ENCODE measurements around the gene TSTD1. TPM values are rescaled to one million over a fixed set of nuclear protein-coding genes. Genes with fewer than 3 reads are reported as not detected.

Gene TSTD1
- polyA plus RNA-seq, 3 donors from 2014 or later = 229 to 385 (median 349) TPM

DNA sequence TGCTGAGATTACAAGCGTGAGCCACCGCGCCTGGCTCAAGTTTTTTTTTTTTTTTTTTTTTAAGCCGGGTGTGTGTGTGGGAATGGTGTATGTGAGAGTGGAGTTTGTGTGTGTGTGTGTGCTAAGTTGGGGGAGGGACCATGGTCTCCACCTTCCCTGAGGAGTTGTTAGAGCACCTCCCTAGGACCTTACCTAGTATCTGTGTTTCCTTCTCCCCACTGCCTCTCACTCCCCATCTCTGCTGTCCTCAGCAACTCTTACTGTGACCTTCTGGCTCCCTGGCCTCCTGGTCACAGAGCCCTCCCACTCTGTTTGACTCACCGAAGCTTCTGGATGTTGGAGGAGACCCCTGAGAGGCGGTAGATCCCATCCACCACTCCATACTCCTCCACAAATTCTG, 20.5 kb upstream of the TSTD1 start:
- Mint-ChIP-seq H3K9me3 (no peaks in the 10 kb centered on the region), H3K27ac (peak overlapping the region; percentile 79 to 89 (median 84)), H3K27me3 (ENCODE audit: low read depth in 3 of 3) (peaks cover 0 to 5% (median 0%) of the 10 kb centered on the region in 3 donors), H3K36me3 (peaks cover 16 to 40% (median 22%) of the 10 kb centered on the region in 3 donors), H3K4me1 (peaks cover 65 to 70% of the 10 kb centered on the region in 2 donors), H3K4me3 (peak overlapping the region in 3 of 5 donors; percentile 11 to 54 (median 48))
- DNase-seq = no peak

DNA sequence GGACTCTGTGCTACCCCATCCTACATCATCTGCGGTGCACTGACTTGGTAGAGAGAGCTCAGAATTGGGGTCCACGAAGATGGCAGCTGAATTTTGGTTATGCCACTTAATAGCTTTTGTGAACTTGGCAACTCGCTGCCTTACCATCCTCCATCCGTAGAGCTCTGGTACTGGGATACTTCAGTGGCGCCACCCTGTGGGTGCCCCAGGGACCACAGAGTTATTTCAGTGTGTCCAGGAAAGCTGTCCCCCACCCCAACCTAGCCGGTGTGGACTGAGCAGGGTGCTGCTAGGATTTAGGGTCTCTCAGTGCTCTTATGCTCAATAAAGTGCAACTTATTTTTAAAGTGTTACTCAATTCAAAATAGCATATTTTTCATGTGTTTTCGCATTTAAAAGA, 16.0 kb upstream of the TSTD1 start:
- Mint-ChIP-seq H3K36me3 (peaks cover 24 to 53% (median 29%) of the 10 kb centered on the region in 3 donors), H3K4me3 (no peak overlapping the region), H3K4me1 (peaks cover 44 to 47% of the 10 kb centered on the region in 2 donors), H3K27ac (peak overlapping the region in 2 of 6 donors; percentile 11 to 57), H3K27me3 (ENCODE audit: low read depth in 3 of 3) (peaks cover 0 to 5% (median 2%) of the 10 kb centered on the region in 3 donors), H3K9me3 (no peaks in the 10 kb centered on the region)
- no peak for DNase-seq

DNA sequence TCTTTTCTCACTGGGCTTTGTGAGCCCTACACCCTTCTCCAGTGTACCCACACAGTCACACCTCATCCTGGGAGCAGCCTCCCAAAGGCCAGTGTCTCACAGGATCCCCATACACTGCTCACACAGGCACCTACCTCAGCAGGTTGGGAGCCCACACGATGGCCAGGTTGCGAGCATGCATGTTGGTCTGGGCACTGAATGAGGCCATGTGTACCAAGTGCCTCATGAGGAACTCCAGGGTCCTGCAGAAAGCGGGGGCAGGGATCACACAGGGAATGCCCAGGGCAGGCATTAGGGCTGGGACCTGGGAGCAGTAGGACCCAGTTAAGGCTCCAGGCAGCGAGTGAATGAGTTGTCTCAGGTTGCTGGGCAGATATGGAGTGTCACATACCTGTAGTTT, 15.5 kb upstream of the TSTD1 start:
- Mint-ChIP-seq H3K36me3 (peaks cover 24 to 53% (median 29%) of the 10 kb centered on the region in 3 donors), H3K4me1 (peaks cover 39 to 42% of the 10 kb centered on the region in 2 donors), H3K27ac (peak overlapping the region in 4 of 6 donors; percentile 11 to 45 (median 32))

DNA sequence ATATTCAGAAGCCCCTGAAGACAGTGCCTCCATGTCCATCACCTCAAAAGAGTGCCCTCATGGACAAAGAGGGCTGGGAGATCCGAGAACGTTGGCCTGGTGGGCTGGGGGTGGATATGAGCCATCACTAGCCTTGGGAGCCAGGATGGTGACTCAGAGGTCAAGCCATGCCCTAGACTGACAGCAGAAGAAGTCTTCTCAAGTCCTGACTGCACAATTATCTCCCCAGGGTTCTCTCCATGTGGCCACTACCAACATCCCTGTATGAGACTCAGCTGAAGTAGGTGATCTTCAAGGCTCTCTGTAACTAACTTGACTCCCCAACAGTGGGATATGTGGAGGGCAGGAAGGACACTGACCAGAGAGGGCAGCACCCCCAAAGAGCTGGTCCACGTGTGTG, 14.1 kb upstream of the TSTD1 start:
- Mint-ChIP-seq H3K27me3 (ENCODE audit: low read depth in 3 of 3) (peaks cover 2 to 5% (median 4%) of the 10 kb centered on the region in 3 donors), H3K4me3 (no peak overlapping the region), H3K4me1 (peaks cover 42 to 46% of the 10 kb centered on the region in 2 donors), H3K27ac (peak overlapping the region in 5 of 6 donors; percentile 46 to 90 (median 67)), H3K36me3 (peaks cover 31 to 57% (median 34%) of the 10 kb centered on the region in 3 donors), H3K9me3 (no peaks in the 10 kb centered on the region)
- DNase-seq = no peak

More for the DNA sequence above, 15.5 kb upstream of the TSTD1 start:
- Mint-ChIP-seq H3K4me3 (no peak overlapping the region), H3K27me3 (ENCODE audit: low read depth in 3 of 3) (peaks cover under 1 to 5% (median 2%) of the 10 kb centered on the region in 3 donors), H3K9me3 (no peaks in the 10 kb centered on the region)
- DNase-seq = no peak

DNA sequence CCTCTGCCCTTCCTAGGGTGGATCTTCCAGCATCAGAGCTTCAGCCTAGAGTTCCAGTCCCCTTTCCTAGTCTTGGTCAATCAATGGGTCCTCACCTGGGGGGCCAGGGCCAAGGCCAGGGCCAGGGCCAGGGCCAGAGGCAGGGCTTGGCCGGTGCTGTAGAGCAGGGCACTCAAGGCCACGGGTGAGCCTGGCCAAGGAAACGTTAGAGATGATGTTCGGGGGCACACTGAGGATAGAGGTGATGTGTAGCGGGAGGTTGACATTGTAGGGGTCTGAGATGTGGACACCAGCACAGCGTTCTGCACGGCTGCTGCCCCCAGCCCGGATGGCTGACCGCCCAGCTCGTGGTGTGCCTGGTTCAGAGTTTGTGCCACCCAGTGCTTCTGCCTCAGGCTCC, 12.5 kb upstream of the TSTD1 start:
- H3K27me3 Mint-ChIP-seq (ENCODE audit: low read depth in 3 of 3) = peaks cover 2 to 8% (median 4%) of the 10 kb centered on the region in 3 donors
- no peak for DNase-seq
- no peaks in the 10 kb centered on the region for H3K9me3 Mint-ChIP-seq
- H3K36me3 Mint-ChIP-seq = peaks cover 24 to 52% (median 26%) of the 10 kb centered on the region in 3 donors
- H3K4me1 Mint-ChIP-seq = peaks cover 40 to 47% of the 10 kb centered on the region in 2 donors
- H3K27ac Mint-ChIP-seq = peak overlapping the region in 3 of 6 donors; percentile 3 to 78 (median 39)
- H3K4me3 Mint-ChIP-seq = no peak overlapping the region

DNA sequence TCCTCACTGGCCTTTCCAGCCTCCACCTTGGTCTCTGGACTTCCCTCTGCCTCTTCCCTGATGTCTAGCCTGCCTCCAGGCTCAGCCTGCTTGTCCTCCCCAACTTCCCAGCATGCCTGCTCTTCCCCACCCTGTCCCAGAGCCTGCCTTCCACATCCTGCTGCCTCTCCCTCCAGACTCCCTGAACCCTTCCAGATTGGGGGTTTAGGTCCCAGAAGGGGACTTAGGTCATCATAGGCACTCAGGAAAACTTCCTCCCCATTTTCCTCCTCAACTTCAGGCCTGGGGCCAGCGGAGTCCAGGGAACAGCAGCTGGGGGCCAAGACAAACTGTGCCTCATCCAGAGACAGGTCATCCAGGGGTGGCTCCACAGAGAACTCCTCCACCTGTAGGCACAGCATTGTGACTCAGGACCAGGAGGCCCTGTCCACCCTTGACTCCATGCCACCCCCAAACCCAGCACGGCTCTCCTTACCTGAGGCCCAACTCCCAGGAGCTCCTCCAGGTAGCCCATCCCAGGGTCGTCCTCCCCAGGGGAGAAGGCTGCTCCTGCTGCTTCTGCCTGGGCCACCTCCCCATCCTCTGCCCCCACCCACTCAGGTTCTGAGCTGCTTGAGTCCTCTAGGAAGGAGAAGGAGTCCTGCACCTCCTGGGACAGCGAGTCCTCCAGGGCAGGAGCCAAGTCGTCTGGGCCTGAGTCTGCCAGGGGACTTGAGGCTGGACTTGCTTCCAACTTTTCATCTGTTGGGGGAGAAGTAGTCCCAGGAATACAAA, 10.4 kb upstream of the TSTD1 start:
- Mint-ChIP-seq H3K9me3 (no peaks in the 10 kb centered on the region), H3K27ac (peak overlapping the region; percentile 73 to 88 (median 86)), H3K4me1 (peaks cover 48 to 58% of the 10 kb centered on the region in 2 donors), H3K27me3 (ENCODE audit: low read depth in 3 of 3) (peaks cover 7 to 16% (median 10%) of the 10 kb centered on the region in 3 donors), H3K36me3 (peaks cover 20 to 49% (median 21%) of the 10 kb centered on the region in 3 donors), H3K4me3 (no peak overlapping the region)
- no peak for DNase-seq

DNA sequence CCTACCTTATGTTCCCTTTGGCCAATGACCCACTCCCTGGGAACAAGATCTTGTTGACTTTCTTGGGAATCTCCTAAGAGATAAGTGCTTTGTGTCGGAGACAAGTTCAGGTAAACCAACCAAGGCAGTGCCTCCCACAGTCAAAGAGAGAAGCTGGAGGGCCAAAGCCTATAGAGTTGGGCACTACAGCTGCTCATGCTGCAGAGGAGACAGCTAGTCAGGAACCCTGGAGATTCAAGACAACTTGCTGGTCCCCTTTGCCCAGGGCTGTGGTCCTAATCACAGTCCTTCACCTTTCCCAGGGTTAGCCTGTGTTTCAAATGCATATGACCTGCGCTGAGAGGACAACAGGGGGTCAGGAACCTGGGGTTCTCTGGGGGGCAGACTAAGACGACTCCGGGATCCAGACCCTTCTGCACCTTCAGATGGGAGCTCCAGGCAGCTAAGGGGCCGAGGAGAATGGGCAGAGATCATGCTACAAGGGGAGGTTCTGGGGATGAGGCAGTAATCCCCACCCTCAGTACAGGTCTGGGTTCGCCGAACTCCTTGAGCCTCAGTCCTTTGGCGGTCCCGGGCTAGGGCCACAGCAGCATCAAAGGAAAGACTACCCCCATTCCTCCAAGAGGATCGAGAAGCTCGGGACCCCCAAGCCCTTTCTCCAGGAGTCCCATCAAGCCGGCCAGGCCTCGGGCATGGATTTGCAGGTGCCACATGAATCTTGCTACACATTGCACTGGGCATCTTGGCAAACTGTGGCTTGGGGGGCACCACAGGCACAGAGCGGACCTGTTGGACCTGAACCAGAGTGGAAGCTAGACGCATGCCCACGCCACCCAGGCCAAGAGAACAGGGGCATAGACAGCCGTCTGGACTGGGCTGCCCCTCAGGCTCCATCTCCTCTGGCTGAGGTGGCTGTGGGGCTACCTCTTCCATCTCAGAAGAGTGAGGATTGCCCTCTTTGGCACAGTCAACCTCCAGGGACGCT, 9.0 kb upstream of the TSTD1 start:
- no peaks in the 10 kb centered on the region for H3K9me3 Mint-ChIP-seq
- peaks cover 50 to 59% of the 10 kb centered on the region in 2 donors for H3K4me1 Mint-ChIP-seq
- peaks cover 5 to 16% (median 10%) of the 10 kb centered on the region in 3 donors for H3K27me3 Mint-ChIP-seq (ENCODE audit: low read depth in 3 of 3)
- DNase-seq = no peak
- peaks cover 14 to 44% (median 19%) of the 10 kb centered on the region in 3 donors for H3K36me3 Mint-ChIP-seq
- peak overlapping the region in 4 of 5 donors; percentile 10 to 92 (median 24) for H3K4me3 Mint-ChIP-seq
- peak overlapping the region; percentile 98 to 99 (median 98) for H3K27ac Mint-ChIP-seq

DNA sequence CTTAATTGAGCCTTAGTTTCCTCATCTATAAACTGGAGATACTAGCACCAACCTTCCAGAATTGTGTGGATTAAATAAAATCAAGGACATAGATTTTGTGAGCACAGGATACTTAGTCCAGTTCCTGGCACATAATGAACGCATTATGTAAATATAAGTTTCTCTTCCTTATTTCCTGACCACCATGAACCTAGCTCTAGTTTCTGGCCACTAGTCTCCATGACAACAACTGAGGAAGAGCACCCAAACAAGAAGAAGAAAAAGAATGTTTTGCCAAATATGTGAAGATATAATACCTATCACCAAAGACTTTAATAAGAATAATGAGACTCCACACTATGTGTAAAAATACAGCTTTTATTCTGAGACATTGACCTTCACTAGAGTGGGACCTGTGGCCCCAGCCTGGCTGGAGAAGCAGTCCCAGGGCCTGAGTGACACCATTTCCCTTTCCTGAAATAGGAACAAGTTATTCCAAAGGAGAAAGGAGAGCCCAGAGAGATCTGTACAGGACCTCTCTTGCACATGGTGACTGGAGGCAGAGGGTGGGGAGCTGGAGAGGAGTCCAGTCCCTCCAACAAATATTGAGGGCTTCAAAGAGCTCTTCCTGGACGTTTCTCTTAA, 8.0 kb upstream of the TSTD1 start:
- Mint-ChIP-seq H3K27ac (peak overlapping the region; percentile 98 to 99 (median 98)), H3K4me1 (peaks cover 45 to 58% of the 10 kb centered on the region in 2 donors), H3K27me3 (ENCODE audit: low read depth in 3 of 3) (peaks cover 5 to 16% (median 10%) of the 10 kb centered on the region in 3 donors), H3K9me3 (no peaks in the 10 kb centered on the region), H3K4me3 (peak overlapping the region; percentile 89 to 97 (median 92)), H3K36me3 (peaks cover 10 to 43% (median 14%) of the 10 kb centered on the region in 3 donors)
- no peak for DNase-seq

DNA sequence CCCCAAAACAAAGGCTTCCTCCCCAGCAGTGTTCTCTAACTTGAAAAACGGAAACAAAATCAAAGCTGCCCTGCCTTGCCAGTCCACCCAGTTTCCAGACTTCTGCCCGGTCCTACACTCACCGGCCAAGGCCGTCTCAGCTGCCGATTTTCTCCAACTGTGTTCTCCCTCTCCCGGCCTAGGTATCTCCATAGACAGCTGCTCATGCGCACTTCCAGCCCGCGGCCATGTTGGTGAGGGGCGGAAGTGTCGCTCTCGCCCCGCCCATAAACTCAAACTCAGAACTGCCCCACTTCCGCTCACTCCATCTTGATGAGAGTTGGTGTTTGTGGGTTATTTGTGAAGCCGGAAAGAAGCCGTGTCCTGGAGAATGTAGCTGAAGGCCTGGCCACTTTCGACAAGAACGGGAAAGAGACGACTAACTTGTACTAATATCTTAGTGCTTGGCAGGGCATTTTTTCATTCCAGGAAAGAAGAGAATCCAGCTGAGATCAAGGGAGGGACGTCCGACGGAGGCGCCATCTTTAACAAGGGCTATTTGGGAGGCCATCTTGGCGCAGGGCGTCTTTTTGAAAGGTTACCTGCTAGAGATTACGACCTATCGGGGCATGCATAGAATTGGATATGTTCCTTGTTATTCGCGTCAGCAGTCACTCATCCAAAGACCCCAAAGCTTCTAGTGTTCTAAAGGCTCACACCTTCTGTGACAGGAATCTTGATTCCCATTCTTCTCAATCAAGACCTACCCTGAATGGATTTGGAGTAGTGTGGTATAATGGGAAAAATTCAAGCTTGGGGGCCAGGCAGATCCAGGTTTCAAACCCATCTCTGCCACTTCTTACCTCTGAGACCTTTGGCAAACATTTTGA, 7.2 kb upstream of the TSTD1 start, which contains the start of gene USF1:
TSS of gene USF1 (minus strand) at position 242 of the 869 bp plus-strand sequence. CDS start 2,702 bp downstream, outside the sequence.
- H3K4me1 Mint-ChIP-seq = peaks cover 50 to 59% of the 10 kb centered on the region in 2 donors
- peak within 1 kb of the TSS; percentile 89 to 97 (median 92) for H3K4me3 Mint-ChIP-seq
- H3K27ac Mint-ChIP-seq = peak within 1 kb of the TSS; percentile 98 to 99 (median 98)
- H3K9me3 Mint-ChIP-seq = no peaks in the 10 kb centered on the region
- DNase-seq = peak; percentile 94 to 95 (median 94)
- H3K27me3 Mint-ChIP-seq (ENCODE audit: low read depth in 3 of 3) = peaks cover 5 to 16% (median 10%) of the 10 kb centered on the region in 3 donors
- H3K36me3 Mint-ChIP-seq = peaks cover 10 to 39% (median 13%) of the 10 kb centered on the region in 3 donors

DNA sequence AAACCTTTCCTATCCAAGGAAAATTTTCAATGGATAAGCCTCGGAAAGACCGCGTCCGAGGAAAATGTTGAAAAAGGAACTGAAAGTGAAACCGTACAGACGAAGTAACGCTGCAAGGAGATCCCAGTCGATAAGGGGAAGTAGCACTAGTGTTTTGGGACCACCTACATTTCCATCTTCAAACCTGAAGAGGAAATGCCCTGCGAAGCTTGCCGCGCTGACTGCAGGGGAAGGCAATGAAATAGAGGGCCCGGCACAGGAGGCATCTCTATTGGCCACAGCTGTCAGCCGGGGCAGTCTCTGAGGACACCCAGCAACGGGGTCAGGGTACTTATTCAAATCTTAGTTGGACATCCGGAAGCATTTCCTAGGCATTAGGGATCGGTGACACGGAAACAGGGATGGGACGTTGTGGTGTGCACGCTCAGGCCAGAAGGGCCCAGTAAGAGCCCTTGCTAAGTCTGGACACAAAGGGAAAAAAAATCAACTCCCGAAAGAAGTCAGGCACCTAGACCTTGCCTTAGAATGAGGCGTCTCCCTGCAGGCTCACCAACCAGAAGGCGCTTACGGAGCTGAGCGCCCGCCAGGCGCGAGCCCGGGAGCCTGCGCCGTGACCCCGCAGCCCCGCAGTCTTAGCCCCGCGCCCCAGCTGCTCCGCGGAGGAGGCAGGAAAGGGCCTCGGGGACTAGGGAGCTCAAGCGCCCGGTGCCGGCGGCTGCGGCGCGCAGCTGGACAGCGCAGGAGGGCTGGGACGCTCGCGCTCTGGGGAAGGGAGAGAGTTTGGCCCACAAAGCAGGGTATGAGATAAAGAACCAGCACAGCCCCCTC, 6.4 kb upstream of the TSTD1 start:
- Mint-ChIP-seq H3K4me3 (peak overlapping the region; percentile 89 to 97 (median 92)), H3K9me3 (no peaks in the 10 kb centered on the region), H3K36me3 (peaks cover 10 to 39% (median 15%) of the 10 kb centered on the region in 3 donors), H3K4me1 (peaks cover 50 to 60% of the 10 kb centered on the region in 2 donors), H3K27me3 (ENCODE audit: low read depth in 3 of 3) (peaks cover 5 to 16% (median 10%) of the 10 kb centered on the region in 3 donors), H3K27ac (peak overlapping the region; percentile 98 to 99 (median 98))
- DNase-seq = peak; percentile 69 to 72 (median 69)

DNA sequence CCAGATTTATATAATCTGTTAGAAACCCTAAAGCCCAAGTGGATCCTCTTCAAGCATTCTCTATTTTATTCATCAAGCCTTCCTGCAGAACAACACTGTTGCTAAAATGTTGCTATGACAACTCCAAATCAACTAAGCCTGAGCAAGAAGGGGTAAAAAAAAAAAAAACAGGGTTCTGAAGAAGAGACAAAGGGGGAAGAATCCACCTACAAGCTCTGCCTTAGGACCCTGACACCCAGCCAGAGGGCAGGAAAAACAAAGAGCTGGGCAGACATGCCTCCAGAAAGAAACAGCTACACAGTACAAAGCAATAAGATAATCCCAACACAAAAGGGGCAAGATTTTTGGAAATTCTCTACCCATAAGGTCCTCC, 5.8 kb upstream of the TSTD1 start:
- Mint-ChIP-seq H3K4me3 (peak overlapping the region; percentile 89 to 97 (median 92)), H3K36me3 (peaks cover 10 to 40% (median 21%) of the 10 kb centered on the region in 3 donors), H3K9me3 (no peaks in the 10 kb centered on the region), H3K27ac (peak overlapping the region; percentile 96 to 99 (median 98)), H3K27me3 (ENCODE audit: low read depth in 3 of 3) (peaks cover 5 to 16% (median 10%) of the 10 kb centered on the region in 3 donors), H3K4me1 (peaks cover 54 to 66% of the 10 kb centered on the region in 2 donors)
- DNase-seq = no peak

Data from immature natural killer cell (primary cell).